Measurements from ENCODE around the gene PPARG. TPM values are rescaled to one million over a fixed set of nuclear protein-coding genes. Genes with fewer than 3 reads are reported as not detected.
"Not testable (repeated sequence)": the region's sequence is repeated elsewhere in the genome, so short reads cannot be mapped to it uniquely, and the experiment has no call there.

PPARG gene
- total RNA-seq, 1 donor from 2014 or later = 128 TPM

- Histone ChIP-seq H3K4me3 (no peak overlapping the region), H3K4me1 (peaks cover 6% of the 10 kb centered on the region), H3K27ac (no peak overlapping the region), H3K9me3 (no peaks in the 10 kb centered on the region), H3K27me3 (ENCODE audit: low read depth) (peaks cover 25% of the 10 kb centered on the region), H3K36me3 (no peaks in the 10 kb centered on the region)
- TF ChIP-seq CTCF (IDR thresholded peaks at IDR 0.05) = no peak
- no peak for ATAC-seq
- intact Hi-C loops (cut with DNase I) = no loop called here
- DNase-seq = no peak
Measured at GRCh38 chr3:12284591-12284990, 4.3 kb upstream of the PPARG start.

GRCh38 chr3:12285003-12285555 is 3.8 kb upstream of the PPARG start:
- intact Hi-C loops (cut with DNase I) = no loop called here
- no peaks in the 10 kb centered on the region for H3K9me3 ChIP-seq
- ATAC-seq (no peak), DNase-seq (no peak)
- no peaks in the 10 kb centered on the region for H3K36me3 ChIP-seq
- no peak for TF ChIP-seq CTCF (IDR thresholded peaks at IDR 0.05)
- no peak overlapping the region for H3K27ac ChIP-seq
- H3K4me3 ChIP-seq = no peak overlapping the region
- H3K4me1 ChIP-seq = peaks cover 6% of the 10 kb centered on the region
- H3K27me3 ChIP-seq (ENCODE audit: low read depth) = peaks cover 25% of the 10 kb centered on the region

- peaks cover 25% of the 10 kb centered on the region for H3K27me3 ChIP-seq (ENCODE audit: low read depth)
- intact Hi-C loops (cut with DNase I) = not testable (repeated sequence)
Measured at GRCh38 chr3:12285779-12286178, 3.1 kb upstream of the PPARG start.

GRCh38 chr3:12286504-12286903 is 2.4 kb upstream of the PPARG start:
- DNase-seq (no peak), ATAC-seq (no peak)
- Histone ChIP-seq H3K27me3 (ENCODE audit: low read depth) (peaks cover 25% of the 10 kb centered on the region), H3K9me3 (no peaks in the 10 kb centered on the region), H3K36me3 (no peaks in the 10 kb centered on the region), H3K4me1 (peaks cover 6% of the 10 kb centered on the region), H3K27ac (no peak overlapping the region), H3K4me3 (no peak overlapping the region)
- no peak for TF ChIP-seq CTCF (IDR thresholded peaks at IDR 0.05)
- intact Hi-C loops (cut with DNase I) = no loop called here

More at GRCh38 chr3:12285779-12286178, 3.1 kb upstream of the PPARG start:
- not testable (repeated sequence) for ATAC-seq, H3K4me1 ChIP-seq, H3K27ac ChIP-seq, DNase-seq, H3K9me3 ChIP-seq, H3K4me3 ChIP-seq, H3K36me3 ChIP-seq

- DNase-seq (peak; percentile 52), ATAC-seq (peak in 1 of 2 donors; percentile 38)
- TF ChIP-seq CTCF (IDR thresholded peaks at IDR 0.05) = no peak
- H3K4me3 ChIP-seq = peak overlapping the region; percentile 75
- H3K9me3 ChIP-seq = no peaks in the 10 kb centered on the region
- intact Hi-C loops (cut with DNase I) = no loop called here
- H3K36me3 ChIP-seq = no peaks in the 10 kb centered on the region
- peaks cover 25% of the 10 kb centered on the region for H3K27me3 ChIP-seq (ENCODE audit: low read depth)
- H3K27ac ChIP-seq = peak overlapping the region; percentile 66
- peaks cover 6% of the 10 kb centered on the region for H3K4me1 ChIP-seq
Measured at GRCh38 chr3:12286927-12287726, 1.7 kb upstream of the PPARG start.

- peak; percentile 70 for DNase-seq
- ATAC-seq = peak; percentile 90 to 93
- peak overlapping the region; percentile 78 for H3K27ac ChIP-seq
- TF ChIP-seq CTCF (IDR thresholded peaks at IDR 0.05) = no peak
- H3K27me3 ChIP-seq (ENCODE audit: low read depth) = peaks cover 25% of the 10 kb centered on the region
- H3K4me3 ChIP-seq = peak overlapping the region; percentile 75
- no peaks in the 10 kb centered on the region for H3K9me3 ChIP-seq
- H3K36me3 ChIP-seq = no peaks in the 10 kb centered on the region
- peaks cover 6% of the 10 kb centered on the region for H3K4me1 ChIP-seq
- intact Hi-C loops (cut with DNase I) = no loop called here
Measured at GRCh38 chr3:12287727-12288181, 1.1 kb upstream of the PPARG start.

Measured in lower lobe of right lung (tissue), 2 donors.